HL-60 (cell line): ENCODE measurements around the gene LIN54.

Source experiments
- CTCF ChIP-seq: IDR thresholded peaks from one replicate; pipeline ENCODE4 v1.5.1; 2011; ENCODE audit warnings: low read length, control low read depth, inconsistent platforms; ENCODE audit not compliant: insufficient read depth
- GABPA ChIP-seq: IDR thresholded peaks from 2 replicates; pipeline ENCODE4 v1.6.1; 2012; ENCODE audit warnings: low read depth
- POLR2AphosphoS5 ChIP-seq: IDR thresholded peaks from 2 replicates; pipeline ENCODE4 v1.6.1; 2012; ENCODE audit warnings: low read depth
- REST ChIP-seq: IDR thresholded peaks from 2 replicates; pipeline ENCODE4 v1.6.1; 2012; ENCODE audit warnings: low read depth; ENCODE audit not compliant: insufficient replicate concordance

- TF ChIP-seq CTCF (no peak), REST (no peak), POLR2AphosphoS5 (no peak), GABPA (no peak)
Observed at GRCh38 chr4:82886147-82886942, 124.3 kb downstream of the LIN54 start.
